ENCODE data around the gene FEN1. TPM values are rescaled to one million over a fixed set of nuclear protein-coding genes. Genes with fewer than 3 reads are reported as not detected.

The FEN1 gene
- total and polyA plus RNA-seq, 2 of the 13 experiments (the other 11 are each of a cell fraction or from before 2014, with no cell fraction given) = 12.4 to 102 TPM

DNA sequence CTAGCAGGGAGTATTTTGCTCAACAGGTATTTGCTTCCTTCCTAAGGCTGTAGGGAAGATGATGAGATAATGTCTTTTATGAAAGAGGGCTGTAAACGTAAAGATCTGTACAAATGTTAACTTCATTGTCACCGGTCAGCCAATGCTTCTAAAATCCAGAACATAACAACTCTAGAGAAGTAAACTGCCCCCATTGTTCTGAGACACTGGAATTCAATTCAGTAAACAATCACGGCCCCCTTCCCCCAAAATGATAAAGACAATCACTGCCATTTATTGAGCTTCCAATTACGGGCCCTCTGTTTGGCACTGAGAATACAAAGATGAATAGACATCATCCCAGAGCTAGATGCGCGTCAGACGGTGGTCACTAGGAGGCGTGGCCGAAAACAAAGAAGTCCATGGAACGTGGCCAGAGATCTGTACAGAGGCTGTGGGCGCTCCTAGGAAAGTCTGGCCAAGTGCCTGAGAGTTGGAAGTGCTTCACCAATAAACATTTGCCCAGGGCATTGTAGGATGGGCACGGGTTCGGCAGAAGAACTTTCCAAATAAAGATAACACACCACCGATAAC is 888 bp upstream of the FEN1 start:
- H3K4me2 ChIP-seq (ENCODE audit: low read depth, low read length) = peak overlapping the region; percentile 89
- peak overlapping the region; percentile 99 for H3K27ac ChIP-seq (ENCODE audit: extremely low read length, insufficient read depth, low read length)
- no peaks in the 10 kb centered on the region; the same call in 1 of the 2 replicates for H4K20me1 ChIP-seq (ENCODE audit: insufficient read depth, low read length)
- peaks cover 12 to 54% of the 10 kb centered on the region in 2 experiments for H3K36me3 ChIP-seq (replicated peaks in 1 of 2; ENCODE audit: control insufficient read depth in 1 of 2, insufficient read depth in 2 of 2, low read length in 2 of 2)
- BruUV-seq (replicated peaks) = TSS peak; percentile 87
- no peaks in the 10 kb centered on the region; a peak in 1 of 5 replicates for H3K27me3 ChIP-seq (ENCODE audit: control insufficient read depth in 1 of 2, insufficient read depth in 2 of 2, low read length in 2 of 2)
- intact Hi-C loops (cut with micrococcal nuclease; ENCODE audit: unreplicated experiment) = no loop called here
- no peaks in the 10 kb centered on the region for H3K9me3 ChIP-seq (ENCODE audit: low read length)
- 7% methylated on average over 13 of the region's 14 CpGs for WGBS (ENCODE audit: low lambda C conversion rate)
- in situ Hi-C loops (cut with HindIII; ENCODE audit: extremely low pct_ligation_motif_present, low pct_unique_long_range_greater_than_20kb) = loop anchor here (10.0 kb wide), 1 partner anchor 293 kb away; no protein-coding TSS in a partner anchor
- peaks cover 41% of the 10 kb centered on the region for H3K79me2 ChIP-seq (ENCODE audit: insufficient read depth, low read length)
- ATAC-seq = peak; percentile 58
- peak; percentile 83 for DNase-seq (ENCODE audit: low spot score)
- peaks cover 42% of the 10 kb centered on the region for H3K4me1 ChIP-seq (ENCODE audit: insufficient read depth, low read length)
- H2AFZ ChIP-seq (ENCODE audit: low read length) = no peak overlapping the region
- ChIA-PET POLR2A (interaction anchor here (0.8 to 4.2 kb wide), 22 partner anchors 9 to 800 kb away, joined by 3 to 50 read pairs (median 4); partner anchors contain the start of genes BEST1, FADS1, FADS2 and FTH1), CTCF (ENCODE audit: low intra/inter-chr PET ratio, low total read pairs) (no interaction called here)
- H3K9ac ChIP-seq (ENCODE audit: insufficient read depth, low read depth, low read length) = peak overlapping the region; percentile 96
- peak; percentile 86 for FAIRE-seq
- H3K4me3 ChIP-seq (replicated peaks in 1 of 3; ENCODE audit: insufficient read depth in 1 of 3, low read depth in 2 of 3, low read length in 3 of 3) = peak overlapping the region; percentile 68 to 87 (median 81)
- TF ChIP-seq RFX3 (CRISPR knock-in tag; IDR thresholded peaks at IDR 0.05) = no peak
- TF ChIP-seq ZNF788 (CRISPR knock-in tag; IDR thresholded peaks at IDR 0.05; ENCODE audit: borderline replicate concordance) = 0 out of 2 replicates have a peak, but pooled peaks have one; percentile 1
- TF ChIP-seq YEATS4 (CRISPR knock-in tag; IDR thresholded peaks at IDR 0.05; ENCODE audit: borderline replicate concordance) = no peak
- TF ChIP-seq KLF9 (CRISPR knock-in tag; IDR thresholded peaks at IDR 0.05; ENCODE audit: low read depth) = no peak
- peak; percentile 14; the same call in 1 of the 2 replicates for TF ChIP-seq CREB1 (IDR thresholded peaks at IDR 0.05)
- TF ChIP-seq CREB1 (CRISPR knock-in tag; IDR thresholded peaks at IDR 0.05) = no peak
- no peak for TF ChIP-seq ZNF136 (CRISPR knock-in tag; IDR thresholded peaks at IDR 0.05; ENCODE audit: low read depth)
- TF ChIP-seq, protein P1, sequence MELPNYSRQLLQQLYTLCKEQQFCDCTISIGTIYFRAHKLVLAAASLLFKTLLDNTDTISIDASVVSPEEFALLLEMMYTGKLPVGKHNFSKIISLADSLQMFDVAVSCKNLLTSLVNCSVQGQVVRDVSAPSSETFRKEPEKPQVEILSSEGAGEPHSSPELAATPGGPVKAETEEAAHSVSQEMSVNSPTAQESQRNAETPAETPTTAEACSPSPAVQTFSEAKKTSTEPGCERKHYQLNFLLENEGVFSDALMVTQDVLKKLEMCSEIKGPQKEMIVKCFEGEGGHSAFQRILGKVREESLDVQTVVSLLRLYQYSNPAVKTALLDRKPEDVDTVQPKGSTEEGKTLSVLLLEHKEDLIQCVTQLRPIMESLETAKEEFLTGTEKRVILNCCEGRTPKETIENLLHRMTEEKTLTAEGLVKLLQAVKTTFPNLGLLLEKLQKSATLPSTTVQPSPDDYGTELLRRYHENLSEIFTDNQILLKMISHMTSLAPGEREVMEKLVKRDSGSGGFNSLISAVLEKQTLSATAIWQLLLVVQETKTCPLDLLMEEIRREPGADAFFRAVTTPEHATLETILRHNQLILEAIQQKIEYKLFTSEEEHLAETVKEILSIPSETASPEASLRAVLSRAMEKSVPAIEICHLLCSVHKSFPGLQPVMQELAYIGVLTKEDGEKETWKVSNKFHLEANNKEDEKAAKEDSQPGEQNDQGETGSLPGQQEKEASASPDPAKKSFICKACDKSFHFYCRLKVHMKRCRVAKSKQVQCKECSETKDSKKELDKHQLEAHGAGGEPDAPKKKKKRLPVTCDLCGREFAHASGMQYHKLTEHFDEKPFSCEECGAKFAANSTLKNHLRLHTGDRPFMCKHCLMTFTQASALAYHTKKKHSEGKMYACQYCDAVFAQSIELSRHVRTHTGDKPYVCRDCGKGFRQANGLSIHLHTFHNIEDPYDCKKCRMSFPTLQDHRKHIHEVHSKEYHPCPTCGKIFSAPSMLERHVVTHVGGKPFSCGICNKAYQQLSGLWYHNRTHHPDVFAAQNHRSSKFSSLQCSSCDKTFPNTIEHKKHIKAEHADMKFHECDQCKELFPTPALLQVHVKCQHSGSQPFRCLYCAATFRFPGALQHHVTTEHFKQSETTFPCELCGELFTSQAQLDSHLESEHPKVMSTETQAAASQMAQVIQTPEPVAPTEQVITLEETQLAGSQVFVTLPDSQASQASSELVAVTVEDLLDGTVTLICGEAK (IDR thresholded peaks at IDR 0.05) = no peak
- TF ChIP-seq, protein P1 (CRISPR knock-in tag; IDR thresholded peaks at IDR 0.05) = no peak
- TF ChIP-seq KLF16 (CRISPR knock-in tag; IDR thresholded peaks at IDR 0.05) = 0 out of 4 replicates have a peak, but pooled peaks of 1 of the 2 experiments have one; percentile 17
- TF ChIP-seq, protein P2, sequence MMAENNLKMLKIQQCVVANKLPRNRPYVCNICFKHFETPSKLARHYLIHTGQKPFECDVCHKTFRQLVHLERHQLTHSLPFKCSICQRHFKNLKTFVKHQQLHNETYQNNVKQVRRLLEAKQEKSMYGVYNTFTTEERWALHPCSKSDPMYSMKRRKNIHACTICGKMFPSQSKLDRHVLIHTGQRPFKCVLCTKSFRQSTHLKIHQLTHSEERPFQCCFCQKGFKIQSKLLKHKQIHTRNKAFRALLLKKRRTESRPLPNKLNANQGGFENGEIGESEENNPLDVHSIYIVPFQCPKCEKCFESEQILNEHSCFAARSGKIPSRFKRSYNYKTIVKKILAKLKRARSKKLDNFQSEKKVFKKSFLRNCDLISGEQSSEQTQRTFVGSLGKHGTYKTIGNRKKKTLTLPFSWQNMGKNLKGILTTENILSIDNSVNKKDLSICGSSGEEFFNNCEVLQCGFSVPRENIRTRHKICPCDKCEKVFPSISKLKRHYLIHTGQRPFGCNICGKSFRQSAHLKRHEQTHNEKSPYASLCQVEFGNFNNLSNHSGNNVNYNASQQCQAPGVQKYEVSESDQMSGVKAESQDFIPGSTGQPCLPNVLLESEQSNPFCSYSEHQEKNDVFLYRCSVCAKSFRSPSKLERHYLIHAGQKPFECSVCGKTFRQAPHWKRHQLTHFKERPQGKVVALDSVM (CRISPR knock-in tag; IDR thresholded peaks at IDR 0.05) = no peak; the same call in 1 of the 2 replicates
